GM21576 (cell line): ENCODE results near the gene CCL4.
A peak's percentile ranks its signal among the peaks of the same experiment; 100 is the strongest.
"Not testable (repeated sequence)": the region's sequence is repeated elsewhere in the genome, so short reads cannot be mapped to it uniquely, and the experiment has no call there.

Experiments used
- ATAC-seq: cut with Tn5 transposase; IDR thresholded peaks from one replicate; pipeline ENCODE4 v1.9.1; 2021; ENCODE audit warnings: mild to moderate bottlenecking, moderate library complexity; ENCODE audit not compliant: unreplicated experiment

CCL4 gene

GRCh38 chr17:36087897-36088572, 15.6 kb upstream of the CCL4 start:
- not testable (repeated sequence) for ATAC-seq

- ATAC-seq: no peak
Observed at GRCh38 chr17:36088670-36089338, 14.8 kb upstream of the CCL4 start.

GRCh38 chr17:36089339-36089865, 14.2 kb upstream of the CCL4 start:
- ATAC-seq: no peak

- peak; percentile 48 for ATAC-seq
Observed at GRCh38 chr17:36089888-36090836, 13.5 kb upstream of the CCL4 start, which contains the start of gene CCL3. Gene CCL3 (minus strand): TSS chr17:36090143. CDS start chr17:36090058, 85 bp downstream.

- no peak for ATAC-seq
Observed at GRCh38 chr17:36092230-36092629, 11.4 kb upstream of the CCL4 start.

GRCh38 chr17:36092715-36093114, 10.9 kb upstream of the CCL4 start:
- not testable (repeated sequence) for ATAC-seq

- no peak for ATAC-seq
Observed at GRCh38 chr17:36094232-36094631, 9.4 kb upstream of the CCL4 start.

GRCh38 chr17:36094746-36095145, 8.9 kb upstream of the CCL4 start:
- no peak for ATAC-seq

GRCh38 chr17:36095992-36096391, 7.6 kb upstream of the CCL4 start:
- ATAC-seq: no peak

GRCh38 chr17:36099004-36099403, 4.6 kb upstream of the CCL4 start:
- ATAC-seq: not testable (repeated sequence)

- not testable (repeated sequence) for ATAC-seq
Observed at GRCh38 chr17:36104246-36104645, 619 bp downstream of the CCL4 start.

GRCh38 chr17:36104701-36105181, 1.1 kb downstream of the CCL4 start:
- no peak for ATAC-seq

GRCh38 chr17:36105781-36106492, 2.3 kb downstream of the CCL4 start:
- no peak for ATAC-seq

- no peak for ATAC-seq
Observed at GRCh38 chr17:36106493-36106835, 2.8 kb downstream of the CCL4 start.

- no peak for ATAC-seq
Observed at GRCh38 chr17:36107660-36108059, 4.0 kb downstream of the CCL4 start.

- not testable (repeated sequence) for ATAC-seq
Observed at GRCh38 chr17:36108265-36108664, 4.6 kb downstream of the CCL4 start.

- no peak for ATAC-seq
Observed at GRCh38 chr17:36111068-36111490, 7.5 kb downstream of the CCL4 start.

GRCh38 chr17:36112572-36112971, 8.9 kb downstream of the CCL4 start:
- no peak for ATAC-seq

- not testable (repeated sequence) for ATAC-seq
Observed at GRCh38 chr17:36113131-36113530, 9.5 kb downstream of the CCL4 start.

GRCh38 chr17:36114971-36115648, 11.5 kb downstream of the CCL4 start:
- ATAC-seq: not testable (repeated sequence)
